NCI-H1105 treated with DMSO at 0.1 percent for 48 hours (cell line): ENCODE data around the gene PTPRQ.

Experiments
- DNase-seq: peaks from one replicate; lab custom pipeline; 2025; lab: John Stamatoyannopoulos, UW

The PTPRQ gene

GRCh38 chr12:80567401-80567800 is 123.4 kb downstream of the PTPRQ start:
- DNase-seq: no peak

- no peak for DNase-seq
These were observed 132.8 kb downstream of the PTPRQ start for GRCh38 chr12:80576641-80577418.

- no peak for DNase-seq
These were observed 136.2 kb downstream of the PTPRQ start for GRCh38 chr12:80580254-80580653.

- DNase-seq: no peak
These were observed 137.7 kb downstream of the PTPRQ start for GRCh38 chr12:80581783-80582182.

- no peak for DNase-seq
These were observed 138.4 kb downstream of the PTPRQ start for GRCh38 chr12:80582431-80582830.

GRCh38 chr12:80589077-80589476 is 145.0 kb downstream of the PTPRQ start:
- no peak for DNase-seq

GRCh38 chr12:80590085-80590484 is 146.1 kb downstream of the PTPRQ start:
- DNase-seq: no peak

- DNase-seq: no peak
These were observed 149.7 kb downstream of the PTPRQ start for GRCh38 chr12:80593766-80594165.

- DNase-seq: no peak
These were observed 152.5 kb downstream of the PTPRQ start for GRCh38 chr12:80596509-80596908.

- DNase-seq: no peak
These were observed 154.1 kb downstream of the PTPRQ start for GRCh38 chr12:80598004-80598606.

- no peak for DNase-seq
These were observed 158.4 kb downstream of the PTPRQ start for GRCh38 chr12:80602455-80602854.

- no peak for DNase-seq
These were observed 163.5 kb downstream of the PTPRQ start for GRCh38 chr12:80607361-80608135.

GRCh38 chr12:80617733-80618132 is 173.7 kb downstream of the PTPRQ start:
- no peak for DNase-seq

GRCh38 chr12:80620281-80620680 is 176.2 kb downstream of the PTPRQ start:
- DNase-seq: no peak

- no peak for DNase-seq
These were observed 178.2 kb downstream of the PTPRQ start for GRCh38 chr12:80622271-80622670.

GRCh38 chr12:80625051-80625450 is 181.0 kb downstream of the PTPRQ start:
- no peak for DNase-seq

GRCh38 chr12:80625901-80626300 is 181.9 kb downstream of the PTPRQ start:
- DNase-seq: no peak

- DNase-seq: no peak
These were observed 183.7 kb downstream of the PTPRQ start for GRCh38 chr12:80627782-80628181.

- no peak for DNase-seq
These were observed 188.8 kb downstream of the PTPRQ start for GRCh38 chr12:80632835-80633234.

- DNase-seq: no peak
These were observed 190.9 kb downstream of the PTPRQ start for GRCh38 chr12:80634903-80635302.

- no peak for DNase-seq
These were observed 192.8 kb downstream of the PTPRQ start for GRCh38 chr12:80636832-80637231.

GRCh38 chr12:80641936-80642335 is 197.9 kb downstream of the PTPRQ start:
- no peak for DNase-seq

- DNase-seq: no peak
These were observed 199.9 kb downstream of the PTPRQ start for GRCh38 chr12:80643961-80644360.
